ENCODE measurements around the gene FGD4.
"Not testable (repeated sequence)": the region's sequence is repeated elsewhere in the genome, so short reads cannot be mapped to it uniquely, and the experiment has no call there.

Gene FGD4

DNA sequence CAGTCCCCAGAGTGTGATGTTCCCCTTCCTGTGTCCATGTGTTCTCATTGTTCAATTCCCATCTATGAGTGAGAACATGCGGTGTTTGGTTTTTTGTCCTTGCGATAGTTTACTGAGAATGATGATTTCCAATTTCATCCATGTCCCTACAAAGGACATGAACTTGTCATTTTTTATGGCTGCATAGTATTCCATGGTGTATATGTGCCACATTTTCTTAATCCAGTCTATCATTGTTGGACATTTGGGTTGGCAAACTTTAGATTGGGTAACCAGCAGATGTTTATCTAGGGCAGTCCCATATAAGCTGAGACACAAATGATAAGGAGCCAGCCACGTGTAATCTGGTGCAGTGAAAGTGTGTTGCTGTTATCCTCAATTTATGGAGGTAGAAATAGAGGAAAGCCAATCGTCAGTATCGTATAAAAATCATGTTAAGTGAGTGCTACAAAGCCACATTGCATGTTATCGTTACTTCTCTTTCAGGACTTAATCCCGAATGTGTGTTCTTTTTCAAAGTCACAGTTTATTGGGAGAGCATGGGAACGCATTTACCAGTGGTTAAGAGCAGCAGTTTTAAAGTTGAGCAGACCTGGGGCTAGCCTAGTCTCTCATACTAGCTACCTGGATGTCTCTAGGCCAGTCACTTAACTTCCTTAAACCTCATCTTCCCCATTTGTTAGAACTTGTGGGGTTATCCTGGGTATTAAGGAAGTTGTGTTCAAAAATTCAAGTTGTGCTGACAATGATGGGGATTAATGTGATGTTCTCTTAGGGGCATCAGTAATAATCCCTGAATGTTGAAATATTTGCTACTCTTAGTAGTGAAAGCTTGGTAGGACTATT lies 108.0 kb downstream of the FGD4 start:
- in situ Hi-C loops (cut with MboI; ENCODE audit: low pct_unique_long_range_greater_than_20kb, low sequenced_read_pairs) = not testable (repeated sequence)
- DNase-seq = peak; percentile 30

DNA sequence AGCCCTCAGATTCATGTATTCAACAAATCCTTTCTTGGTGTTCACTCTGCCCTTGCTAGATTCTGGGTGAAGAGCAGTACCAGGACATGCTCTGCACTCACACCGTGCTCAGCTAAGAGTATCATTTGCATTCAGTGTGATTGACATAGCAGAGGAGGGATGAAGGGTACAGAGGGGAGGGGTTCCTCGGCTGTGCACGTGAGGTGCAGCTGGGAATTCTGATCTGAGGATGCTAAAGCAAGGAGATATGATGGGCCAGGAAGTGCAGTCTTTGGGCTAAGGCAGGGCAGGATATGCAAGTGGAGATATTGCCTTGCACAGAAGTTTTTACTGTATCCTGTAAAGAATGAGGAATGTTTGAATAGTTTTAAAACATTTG lies 108.6 kb downstream of the FGD4 start:
- DNase-seq = no peak
- in situ Hi-C loops (cut with MboI; ENCODE audit: low pct_unique_long_range_greater_than_20kb, low sequenced_read_pairs) = no loop called here

DNA sequence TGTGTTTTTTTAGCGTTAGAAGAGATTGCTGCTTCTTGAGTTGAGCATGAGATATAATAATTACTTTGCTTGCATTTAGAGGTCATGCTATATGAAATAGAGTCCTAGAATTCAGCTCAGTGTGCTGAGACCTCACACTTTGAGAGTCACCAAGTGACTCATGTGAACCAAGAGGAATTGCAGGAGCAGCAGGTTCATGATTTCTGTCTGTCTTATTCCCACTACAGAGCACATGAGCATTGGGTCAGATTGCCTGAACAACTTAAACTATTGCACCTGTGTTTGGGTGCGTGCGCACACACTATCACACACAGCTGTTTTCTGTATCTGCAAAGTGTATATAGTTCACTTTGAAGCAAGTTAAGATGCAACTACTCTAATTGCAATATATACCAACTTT lies 109.3 kb downstream of the FGD4 start:
- DNase-seq = no peak
- in situ Hi-C loops (cut with MboI; ENCODE audit: low pct_unique_long_range_greater_than_20kb, low sequenced_read_pairs) = no loop called here

DNA sequence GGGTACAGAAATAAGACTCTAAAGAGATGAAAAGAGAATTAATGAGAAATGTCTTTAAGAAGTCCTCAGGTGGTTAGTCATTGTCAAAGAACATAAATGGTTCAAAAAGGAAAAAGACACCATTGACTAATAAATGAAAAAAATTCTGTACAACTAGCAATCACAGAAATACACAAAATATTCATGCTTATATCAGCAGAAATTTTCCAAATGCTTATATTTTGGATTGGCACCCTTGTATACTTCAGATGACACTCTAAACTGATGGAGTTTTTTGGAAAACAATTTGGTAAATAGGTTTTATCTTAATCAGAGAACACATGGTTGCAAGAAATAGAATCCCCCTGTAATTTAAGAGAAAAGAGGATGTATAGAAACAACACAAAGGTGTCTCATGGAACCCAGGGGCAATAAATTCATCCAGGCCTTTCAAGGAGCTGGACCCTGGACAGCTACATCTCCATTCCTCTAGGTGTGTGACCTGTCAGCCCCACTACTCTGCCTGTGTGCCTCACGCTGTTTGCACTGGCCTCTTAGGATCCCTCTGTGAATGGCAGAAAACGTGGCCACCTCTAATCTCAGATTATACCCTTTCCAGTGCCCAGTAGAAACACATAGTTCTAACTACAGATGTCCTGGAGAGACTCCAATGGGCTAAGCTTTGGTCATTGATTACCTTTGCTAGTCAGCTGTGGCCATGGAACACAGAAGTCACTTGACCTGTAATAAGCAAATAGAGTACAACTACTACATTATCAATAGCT lies 110.2 kb downstream of the FGD4 start:
- no peak for DNase-seq
- in situ Hi-C loops (cut with MboI; ENCODE audit: low pct_unique_long_range_greater_than_20kb, low sequenced_read_pairs) = no loop called here

DNA sequence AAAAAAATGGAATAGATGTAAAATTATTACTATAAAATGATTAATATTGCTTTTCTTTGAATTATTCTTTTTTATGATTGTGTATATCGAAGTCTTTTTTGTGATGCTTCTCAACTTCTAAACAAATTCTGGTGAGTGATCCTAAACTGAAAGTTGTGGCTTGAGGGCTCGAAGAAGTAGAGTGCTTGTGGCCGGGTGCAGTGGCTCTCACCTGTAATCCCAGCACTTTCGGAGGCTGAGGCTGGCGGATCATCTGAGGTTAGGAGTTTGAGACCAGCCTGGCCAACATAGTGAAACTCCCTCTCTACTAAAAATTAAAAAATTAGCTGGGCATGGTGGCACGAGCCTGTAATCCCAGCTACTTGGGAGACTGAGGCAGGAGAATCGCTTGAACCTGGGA lies 112.6 kb downstream of the FGD4 start:
- in situ Hi-C loops (cut with MboI; ENCODE audit: low pct_unique_long_range_greater_than_20kb, low sequenced_read_pairs); DNase-seq: not testable (repeated sequence)

DNA sequence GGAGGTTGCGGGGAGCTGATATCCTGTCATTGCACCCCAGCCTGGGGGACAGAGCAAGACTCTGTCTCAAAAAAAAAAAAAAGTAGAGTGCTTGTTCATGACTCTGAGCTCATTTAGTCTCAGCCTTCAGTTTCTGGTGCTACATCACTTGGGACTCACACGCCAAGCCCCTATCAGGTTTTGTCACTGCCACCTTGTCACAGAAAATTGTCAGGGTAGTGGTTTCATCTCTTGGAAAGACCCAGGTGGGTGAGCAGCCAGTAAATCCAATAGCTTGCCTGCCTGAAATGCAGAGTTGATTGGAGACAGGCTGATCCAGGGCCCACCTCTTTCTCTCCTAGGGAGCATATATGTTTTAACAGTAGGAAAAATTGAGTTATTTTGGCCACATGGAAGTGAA lies 113.0 kb downstream of the FGD4 start:
- in situ Hi-C loops (cut with MboI; ENCODE audit: low pct_unique_long_range_greater_than_20kb, low sequenced_read_pairs) = no loop called here
- no peak for DNase-seq

DNA sequence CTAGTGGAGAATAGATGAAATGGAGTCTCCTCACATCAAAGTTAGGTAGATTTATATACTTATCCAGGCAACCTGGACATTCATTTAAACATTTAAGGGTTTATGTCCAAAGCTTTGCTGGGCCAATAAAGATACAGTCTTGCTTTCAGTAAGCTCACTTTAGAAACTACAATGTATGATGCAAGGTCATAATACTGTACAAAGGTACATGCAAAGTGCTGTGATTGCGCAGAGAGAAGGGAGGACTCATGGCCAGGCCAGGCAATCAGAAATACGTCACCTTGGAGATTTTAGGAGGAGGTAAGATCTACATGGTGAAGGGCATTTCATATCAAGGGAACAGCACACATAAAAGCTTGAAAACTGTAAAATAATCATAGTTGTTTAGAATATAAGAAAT lies 113.6 kb downstream of the FGD4 start:
- DNase-seq = no peak
- in situ Hi-C loops (cut with MboI; ENCODE audit: low pct_unique_long_range_greater_than_20kb, low sequenced_read_pairs) = no loop called here

DNA sequence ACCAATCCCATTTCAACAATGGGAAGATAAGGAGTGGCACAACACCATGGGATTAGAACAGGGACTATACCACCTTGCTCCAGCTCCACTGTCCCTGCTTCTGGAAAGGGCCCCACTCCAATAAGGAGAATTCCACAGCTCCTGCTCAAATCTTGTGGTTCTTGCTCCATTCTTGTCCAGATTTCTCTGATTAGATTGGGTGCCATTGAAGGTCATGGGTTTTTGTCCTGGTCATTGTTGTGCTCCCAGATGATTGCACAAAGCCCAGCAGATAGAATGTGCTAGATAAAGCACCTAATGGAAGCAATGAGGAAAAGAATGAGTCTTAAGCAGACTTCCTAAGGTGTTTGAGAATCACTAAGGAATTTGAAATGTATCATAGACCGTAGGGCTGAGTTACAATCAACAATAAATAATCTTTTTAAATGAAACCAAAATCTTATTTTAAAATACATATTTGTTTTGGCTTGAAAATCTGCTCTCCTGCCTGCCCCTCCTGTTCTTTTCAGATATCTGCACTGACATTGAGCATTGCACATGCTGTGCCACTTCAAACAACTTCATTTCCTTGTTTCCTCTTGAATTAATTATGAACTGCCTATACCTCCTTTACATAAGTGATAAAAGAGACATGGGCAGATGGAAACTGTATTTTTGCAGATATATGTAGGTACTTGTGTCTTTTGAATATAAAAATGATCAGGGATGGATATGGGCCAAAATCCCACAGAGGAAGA lies 115.9 kb downstream of the FGD4 start:
- no peak for DNase-seq
- in situ Hi-C loops (cut with MboI; ENCODE audit: low pct_unique_long_range_greater_than_20kb, low sequenced_read_pairs) = no loop called here

DNA sequence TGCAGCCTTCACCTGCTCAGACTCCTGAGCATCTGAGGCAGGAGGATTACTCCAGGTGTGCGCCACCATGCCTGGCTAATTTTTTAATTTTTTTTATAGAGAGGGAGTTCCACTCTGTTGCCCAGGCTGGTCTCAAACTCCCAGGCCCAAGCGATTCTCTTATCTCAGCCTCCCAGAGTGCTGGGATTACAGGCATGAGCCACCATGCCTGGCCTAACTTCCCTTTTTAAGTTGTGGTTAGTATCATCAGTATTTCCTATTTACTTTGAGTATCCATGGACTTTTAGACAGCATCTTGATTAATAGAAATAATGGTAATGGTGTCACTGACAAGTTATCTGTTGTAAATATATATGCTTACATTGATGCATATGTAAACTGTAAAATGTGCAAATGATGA lies 116.9 kb downstream of the FGD4 start:
- DNase-seq = peak; percentile 92
- in situ Hi-C loops (cut with MboI; ENCODE audit: low pct_unique_long_range_greater_than_20kb, low sequenced_read_pairs) = no loop called here

DNA sequence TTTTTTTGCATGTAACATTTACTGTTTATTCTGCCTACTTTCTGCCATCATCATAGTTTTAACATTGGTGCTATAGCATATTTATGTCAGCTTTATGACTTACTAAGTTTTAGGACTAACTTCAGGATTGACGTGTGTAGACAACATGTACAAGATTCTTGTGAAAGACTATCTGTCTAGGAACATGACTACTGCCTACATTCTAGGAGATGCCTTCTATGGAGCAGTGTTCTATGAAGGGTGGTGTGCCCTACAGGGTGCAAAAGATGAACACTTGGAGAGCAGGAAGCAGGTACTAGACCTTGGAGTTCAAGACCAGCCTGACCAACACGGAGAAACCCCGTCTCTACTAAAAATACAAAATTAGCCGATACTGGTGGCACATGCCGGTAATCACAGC lies 118.6 kb downstream of the FGD4 start:
- in situ Hi-C loops (cut with MboI; ENCODE audit: low pct_unique_long_range_greater_than_20kb, low sequenced_read_pairs) = no loop called here
- no peak for DNase-seq

DNA sequence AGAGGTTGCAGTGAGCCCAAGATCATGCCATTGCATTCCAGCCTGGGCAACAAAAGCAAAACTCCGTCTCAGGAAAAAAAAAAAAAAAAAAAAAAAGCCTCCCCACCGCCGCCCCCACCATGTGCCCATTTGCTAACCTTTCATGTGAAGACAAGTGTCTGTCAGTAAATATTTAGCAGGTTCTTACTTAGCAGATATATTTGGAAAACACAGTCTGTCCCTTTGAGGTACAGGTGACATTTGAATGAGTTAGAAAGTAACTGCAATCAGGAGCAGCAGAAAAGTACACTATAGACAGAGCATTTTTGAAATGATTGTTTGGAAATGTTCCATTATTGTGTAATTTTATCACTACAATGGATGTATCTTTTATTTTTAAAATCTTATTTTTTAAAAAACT lies 119.7 kb downstream of the FGD4 start:
- no peak for DNase-seq
- in situ Hi-C loops (cut with MboI; ENCODE audit: low pct_unique_long_range_greater_than_20kb, low sequenced_read_pairs) = no loop called here

DNA sequence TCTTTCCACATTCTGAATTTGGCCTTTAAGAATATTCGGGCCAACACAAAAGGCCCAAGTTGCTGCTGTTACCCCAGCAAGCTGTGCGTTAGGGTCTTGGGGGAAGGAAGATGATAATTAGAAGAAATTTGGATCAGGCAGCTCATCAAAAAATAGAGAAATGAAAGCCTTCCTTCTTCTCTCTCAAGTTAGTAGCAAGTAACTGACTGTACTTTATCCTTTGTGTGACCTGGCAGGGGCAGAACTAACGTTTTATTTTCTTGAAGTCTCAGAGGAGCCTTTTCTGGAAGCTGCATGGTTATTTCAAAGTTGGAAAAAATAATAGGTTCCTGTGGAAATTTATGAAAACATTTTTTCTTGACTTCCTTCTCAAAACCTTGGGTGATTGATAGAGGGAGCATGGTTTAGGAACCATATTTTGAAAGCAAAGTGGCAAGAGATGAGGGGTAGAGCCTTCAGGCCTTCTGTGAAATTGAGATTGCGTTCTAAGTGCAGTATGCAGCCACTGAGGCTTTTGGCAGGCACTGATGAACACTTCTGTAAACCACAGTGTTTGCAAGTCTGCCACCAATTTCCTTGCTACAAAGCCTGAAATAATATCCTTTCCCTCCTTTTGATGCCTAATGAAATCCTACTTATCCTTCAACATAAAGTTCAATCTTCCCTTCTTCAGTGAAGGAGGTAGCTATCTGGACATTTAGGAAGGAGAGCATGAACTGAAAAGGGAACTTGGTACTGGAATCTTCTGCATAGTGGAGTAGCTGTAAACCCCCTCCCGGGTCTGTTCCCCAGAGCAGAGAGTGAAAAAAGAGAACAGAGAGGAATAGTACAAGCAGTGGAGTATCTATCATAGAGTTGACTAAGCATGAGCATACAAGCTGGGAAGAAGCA lies 123.2 kb downstream of the FGD4 start:
- peak; percentile 72 for DNase-seq
- in situ Hi-C loops (cut with MboI; ENCODE audit: low pct_unique_long_range_greater_than_20kb, low sequenced_read_pairs) = no loop called here

DNA sequence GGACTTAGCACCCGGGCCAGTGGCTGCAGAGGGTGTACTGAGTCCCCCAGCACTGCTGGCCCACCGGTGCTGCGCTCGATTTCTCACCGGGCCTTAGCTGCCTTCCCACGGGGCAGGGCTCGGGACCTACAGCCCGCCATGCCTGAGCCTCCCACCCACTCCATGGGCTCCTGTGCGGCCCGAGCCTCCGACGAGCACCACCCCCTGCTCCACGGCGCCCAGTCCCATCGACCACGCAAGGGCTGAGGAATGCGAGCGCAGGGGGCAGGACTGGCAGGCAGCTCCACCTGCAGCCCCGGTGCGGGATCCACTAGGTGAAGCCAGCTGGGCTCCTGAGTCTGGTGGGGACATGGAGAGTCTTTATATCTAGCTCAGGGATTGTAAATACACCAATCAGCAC lies 126.4 kb downstream of the FGD4 start:
- in situ Hi-C loops (cut with MboI; ENCODE audit: low pct_unique_long_range_greater_than_20kb, low sequenced_read_pairs) = not testable (repeated sequence)

DNA sequence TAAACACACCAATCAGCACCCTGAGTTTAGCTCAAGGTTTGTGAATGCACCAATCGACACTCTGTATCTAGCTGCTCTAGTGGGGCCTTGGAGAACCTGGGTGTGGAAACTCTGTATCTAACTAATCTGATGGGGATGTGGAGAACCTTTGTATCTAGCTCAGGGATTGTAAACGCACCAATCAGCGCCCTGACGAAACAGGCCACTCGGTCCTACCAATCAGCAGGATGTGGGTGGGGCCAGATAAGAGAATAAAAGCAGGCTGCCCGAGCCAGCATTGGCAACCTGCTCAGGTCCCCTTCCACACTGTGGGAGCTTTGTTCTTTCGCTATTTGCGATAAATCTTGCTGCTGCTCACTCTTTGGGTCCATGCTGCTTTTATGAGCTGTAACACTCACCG lies 127.0 kb downstream of the FGD4 start:
- DNase-seq; in situ Hi-C loops (cut with MboI; ENCODE audit: low pct_unique_long_range_greater_than_20kb, low sequenced_read_pairs): not testable (repeated sequence)

More for the DNA sequence above, 126.4 kb downstream of the FGD4 start:
- not testable (repeated sequence) for DNase-seq

DNA sequence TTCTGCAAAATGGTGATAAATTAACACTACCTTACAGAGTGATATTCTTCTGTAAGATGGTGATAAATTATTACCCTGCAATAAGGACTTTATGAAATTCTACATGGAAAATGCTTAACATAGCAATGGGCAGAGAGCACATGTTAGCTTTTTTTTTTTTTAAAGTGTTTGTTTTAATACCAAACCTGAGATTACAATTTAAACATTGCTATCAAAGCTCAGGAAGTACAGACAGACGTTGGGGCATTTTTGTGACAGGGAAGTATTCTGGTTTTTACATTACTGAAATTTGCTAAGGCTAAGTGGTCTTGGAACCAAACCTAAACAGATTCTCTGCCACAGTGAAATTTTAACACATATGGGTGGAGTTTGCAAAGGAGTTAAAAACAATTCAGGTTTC lies 133.1 kb downstream of the FGD4 start:
- in situ Hi-C loops (cut with MboI; ENCODE audit: low pct_unique_long_range_greater_than_20kb, low sequenced_read_pairs) = no loop called here

DNA sequence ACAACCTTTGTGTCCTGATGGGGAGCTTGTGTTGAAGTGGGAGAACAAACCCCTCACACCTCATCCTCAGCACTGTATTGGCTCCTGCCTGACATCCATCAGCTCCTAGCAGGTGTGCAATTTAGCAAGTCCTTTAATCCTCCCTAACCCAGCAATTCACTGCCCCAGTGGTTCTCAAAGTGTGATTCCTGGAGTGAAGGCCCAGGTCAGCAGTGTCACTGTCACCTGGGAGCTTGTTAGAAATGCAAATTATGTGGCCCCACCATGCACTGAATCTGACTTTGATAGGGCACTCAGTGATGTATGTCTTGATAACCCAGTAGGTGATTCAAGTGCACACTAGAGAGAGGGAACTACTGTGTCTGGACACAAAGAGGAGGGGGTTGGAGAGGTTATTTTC lies 133.6 kb downstream of the FGD4 start:
- DNase-seq = no peak
- in situ Hi-C loops (cut with MboI; ENCODE audit: low pct_unique_long_range_greater_than_20kb, low sequenced_read_pairs) = no loop called here

More for the DNA sequence above, 133.1 kb downstream of the FGD4 start:
- DNase-seq = no peak

DNA sequence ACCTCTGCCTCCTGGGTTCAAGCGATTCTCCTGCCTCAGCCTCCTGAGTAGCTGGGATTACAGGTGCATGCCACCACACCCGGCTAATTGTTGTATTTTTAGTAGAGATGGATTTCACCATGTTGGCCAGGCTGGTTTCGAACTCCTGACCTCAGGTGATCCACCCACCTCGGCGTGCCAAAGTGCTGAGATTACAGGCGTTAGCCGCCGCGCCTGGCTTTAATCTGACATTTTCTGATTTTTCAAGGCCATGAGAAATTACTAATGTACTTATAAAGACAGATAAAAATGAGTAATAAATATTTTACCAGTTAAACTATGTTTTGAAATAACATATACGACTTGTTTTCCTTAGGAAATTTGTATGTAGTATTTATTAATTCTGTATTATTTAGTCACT lies 134.1 kb downstream of the FGD4 start:
- DNase-seq; in situ Hi-C loops (cut with MboI; ENCODE audit: low pct_unique_long_range_greater_than_20kb, low sequenced_read_pairs): not testable (repeated sequence)

DNA sequence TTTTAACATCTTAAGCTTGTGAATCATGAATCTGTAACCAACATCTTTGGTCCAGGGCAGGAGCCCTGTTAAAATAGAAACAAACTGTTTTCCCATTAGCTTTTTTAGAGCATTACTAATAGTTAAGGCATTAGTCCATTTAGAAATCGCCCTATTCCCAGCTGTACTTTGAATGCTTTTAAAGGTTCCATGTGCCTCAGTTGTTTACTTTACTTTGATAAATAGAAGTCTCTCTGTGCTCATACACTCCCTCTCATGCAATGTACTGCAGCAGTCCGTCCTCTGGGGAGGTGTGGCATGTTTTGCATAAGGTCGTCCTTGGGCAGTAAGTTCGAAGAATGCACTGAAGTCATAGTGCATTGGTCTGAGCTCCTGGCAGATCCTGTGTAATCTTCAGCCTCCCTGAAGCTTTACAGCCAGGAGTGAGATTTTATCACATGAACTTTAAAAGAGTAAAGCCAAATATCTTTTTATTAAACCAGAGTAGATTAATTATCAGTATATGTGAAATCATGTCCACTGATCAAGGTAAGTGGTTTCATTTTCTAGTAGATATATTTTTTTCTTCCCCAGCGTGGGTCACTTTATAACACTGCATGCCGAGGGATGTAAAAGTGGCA lies 134.7 kb downstream of the FGD4 start:
- in situ Hi-C loops (cut with MboI; ENCODE audit: low pct_unique_long_range_greater_than_20kb, low sequenced_read_pairs) = no loop called here
- DNase-seq = no peak

DNA sequence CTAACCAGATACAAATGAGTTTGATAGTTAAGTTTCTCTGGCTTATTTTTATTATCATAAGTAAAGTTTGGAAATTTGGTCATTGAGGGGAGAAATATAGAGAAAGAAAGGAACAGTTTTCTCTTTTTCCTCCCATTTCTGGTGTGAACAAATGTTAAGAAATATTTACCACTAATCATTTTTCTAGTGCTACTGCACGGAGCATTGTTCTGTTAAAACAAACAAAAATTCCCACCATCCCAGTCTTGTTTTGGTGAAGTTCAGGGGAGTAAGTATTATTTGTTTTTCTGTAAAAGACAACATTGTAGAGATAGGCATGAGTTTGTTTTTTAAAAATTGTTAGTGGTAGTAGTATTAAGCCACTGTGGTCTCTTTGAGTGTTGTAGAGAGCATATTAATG lies 135.3 kb downstream of the FGD4 start:
- in situ Hi-C loops (cut with MboI; ENCODE audit: low pct_unique_long_range_greater_than_20kb, low sequenced_read_pairs) = no loop called here

More for the DNA sequence above, 135.3 kb downstream of the FGD4 start:
- DNase-seq = no peak
